GM18508 (cell line): Measurements from ENCODE around the gene BCO2.
"Not testable (repeated sequence)": the region's sequence is repeated elsewhere in the genome, so short reads cannot be mapped to it uniquely, and the experiment has no call there.

Experiments
- ATAC-seq: cut with Tn5 transposase; IDR thresholded peaks from one replicate; pipeline ENCODE4 v1.9.1; 2021; ENCODE audit warnings: moderate number of reproducible peaks; ENCODE audit not compliant: insufficient read depth, unreplicated experiment

BCO2 gene

DNA sequence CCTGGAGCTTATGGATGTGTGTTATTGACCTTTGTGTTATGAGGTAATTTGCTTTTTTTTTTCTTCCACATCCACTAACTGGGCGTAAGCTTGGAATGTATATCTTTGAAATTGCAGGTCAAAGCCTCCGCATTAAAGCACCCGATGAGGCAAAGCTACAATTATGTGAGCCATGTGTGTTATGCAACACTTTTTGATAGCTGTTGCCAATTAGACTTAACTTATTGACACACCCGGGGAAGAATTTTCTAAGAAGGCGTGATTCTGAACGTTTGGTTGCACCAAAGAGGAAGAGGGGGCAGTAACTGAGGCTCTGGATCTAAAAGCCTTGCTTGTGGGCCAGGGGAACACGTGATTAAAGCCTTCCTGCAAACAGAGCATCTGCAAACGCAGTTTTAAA lies 8.8 kb upstream of the BCO2 start:
- ATAC-seq: no peak

DNA sequence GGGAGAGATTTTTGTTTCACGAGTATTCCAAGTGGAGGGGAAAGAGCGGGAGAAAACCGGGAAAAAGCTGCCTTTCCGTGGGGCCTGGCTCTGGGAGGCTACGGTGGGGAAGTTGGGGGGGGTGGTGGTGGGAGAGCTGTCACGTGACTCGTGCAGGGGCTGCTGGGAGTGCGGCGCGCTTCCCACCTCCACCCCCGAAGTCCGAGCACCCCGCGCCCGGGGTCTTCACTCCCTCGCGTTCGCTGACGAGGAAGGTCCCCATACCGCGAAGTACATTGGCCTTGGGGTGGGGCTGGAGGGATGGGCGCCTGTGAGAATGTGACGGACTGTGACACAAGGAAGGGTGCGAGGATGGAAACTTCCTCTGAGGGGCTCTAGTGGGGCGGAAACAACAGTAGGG lies 8.2 kb upstream of the BCO2 start, which contains the start of gene TEX12:
Gene TEX12 (plus strand): TSS at position 228 of the 400 bp plus-strand sequence. CDS start 1,897 bp downstream, outside the sequence.
- ATAC-seq: no peak

DNA sequence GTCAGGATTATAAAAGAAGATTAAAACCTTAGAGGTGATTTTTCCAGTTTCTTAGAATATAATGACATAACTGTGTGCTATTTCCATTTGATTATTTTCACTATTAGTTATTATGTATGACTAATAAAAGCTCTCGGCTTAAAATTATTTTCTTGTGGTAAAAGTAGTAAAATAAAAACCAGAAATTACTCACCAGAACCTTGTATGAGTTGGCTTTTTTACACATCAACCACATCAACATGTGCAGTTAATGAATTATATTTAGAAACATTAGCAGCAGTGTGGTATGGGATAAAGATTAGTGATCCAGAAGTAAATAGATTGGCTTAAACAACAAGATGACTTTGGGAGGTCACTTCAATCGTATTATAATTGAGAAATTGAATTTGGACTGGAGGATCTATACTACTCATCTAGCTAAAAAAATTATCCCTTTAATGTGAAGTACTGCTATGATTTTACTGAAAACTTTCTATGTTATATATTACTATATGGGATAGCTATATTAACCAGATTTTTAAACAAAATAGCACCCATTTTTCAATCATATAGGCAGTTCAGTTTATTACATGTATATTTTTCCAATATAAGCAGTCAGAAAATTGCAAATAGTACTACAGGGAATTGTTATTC lies 2.8 kb upstream of the BCO2 start:
- no peak for ATAC-seq

DNA sequence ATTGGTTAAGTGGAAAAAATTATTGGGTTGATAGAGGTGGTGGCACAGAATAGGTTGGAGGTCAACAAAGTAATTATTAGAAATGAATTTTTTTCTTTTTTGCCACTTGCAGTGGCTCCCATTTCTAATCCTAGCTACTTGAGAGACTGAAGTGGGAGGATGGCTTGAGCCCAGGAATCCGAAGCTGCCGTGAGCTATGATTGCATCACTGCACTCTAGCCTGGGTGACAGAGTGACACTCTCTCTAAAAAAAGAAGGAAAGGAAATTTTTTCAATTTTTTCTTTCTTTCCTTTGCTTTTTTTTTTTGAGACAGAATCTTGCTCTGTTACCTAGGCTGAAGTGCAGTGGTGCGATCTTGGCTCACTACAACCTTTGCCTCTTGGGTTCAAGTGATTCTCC lies 2.2 kb upstream of the BCO2 start:
- ATAC-seq: no peak

DNA sequence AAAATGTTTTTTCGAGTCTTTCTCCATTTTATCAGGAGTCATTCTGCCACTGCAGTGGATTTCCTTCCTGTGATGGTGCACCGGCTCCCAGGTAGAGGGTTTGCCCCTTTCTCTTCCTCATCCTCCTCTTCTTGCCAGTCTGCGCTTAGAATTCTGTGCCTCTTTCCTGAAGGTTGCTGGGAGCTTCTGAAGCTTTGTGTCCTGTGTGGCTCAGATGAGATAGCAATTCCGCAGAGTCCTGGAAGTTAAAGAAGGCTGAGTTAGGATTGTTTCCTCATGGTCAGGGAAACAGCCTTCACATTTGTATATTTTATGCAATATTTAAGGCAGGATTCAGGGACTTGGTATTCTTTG lies 264 bp downstream of the BCO2 start:
- ATAC-seq: no peak

DNA sequence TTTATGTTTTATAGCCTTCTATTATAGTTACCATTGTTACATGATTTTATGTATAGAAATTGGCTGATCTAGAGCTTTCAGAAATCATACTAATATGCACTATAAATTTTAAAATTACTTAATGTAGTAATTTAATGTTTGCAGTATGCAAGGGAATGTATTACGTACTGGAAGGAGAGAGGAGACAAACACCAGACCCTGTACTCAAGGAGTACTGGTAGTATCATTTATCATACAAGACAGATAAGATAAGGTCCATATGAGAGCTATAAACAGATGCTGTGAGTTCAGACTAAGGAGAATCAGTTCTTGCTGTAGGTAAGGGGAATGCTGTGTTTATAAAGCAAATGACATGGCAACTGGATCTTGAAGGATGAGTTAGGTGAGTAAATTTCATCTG lies 765 bp downstream of the BCO2 start:
- no peak for ATAC-seq

DNA sequence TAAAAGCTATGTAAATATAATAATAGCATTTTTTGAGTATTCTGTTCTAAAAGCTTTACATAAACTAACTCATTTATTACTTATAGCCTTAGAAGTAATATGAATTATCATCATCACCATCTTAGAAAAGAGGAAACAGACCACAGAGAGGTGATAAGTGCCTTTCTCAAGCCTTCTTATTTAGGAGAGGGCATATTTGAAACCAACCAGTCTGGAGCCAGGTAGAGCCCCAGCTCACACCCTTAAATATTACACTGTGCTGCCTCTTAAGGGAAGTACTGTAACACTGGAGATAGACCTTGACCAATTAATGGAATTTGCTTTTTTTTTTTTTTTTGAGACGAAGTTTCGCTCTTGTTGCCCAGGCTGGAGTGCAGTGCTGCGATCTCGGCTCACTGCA lies 2.3 kb downstream of the BCO2 start:
- ATAC-seq: no peak

DNA sequence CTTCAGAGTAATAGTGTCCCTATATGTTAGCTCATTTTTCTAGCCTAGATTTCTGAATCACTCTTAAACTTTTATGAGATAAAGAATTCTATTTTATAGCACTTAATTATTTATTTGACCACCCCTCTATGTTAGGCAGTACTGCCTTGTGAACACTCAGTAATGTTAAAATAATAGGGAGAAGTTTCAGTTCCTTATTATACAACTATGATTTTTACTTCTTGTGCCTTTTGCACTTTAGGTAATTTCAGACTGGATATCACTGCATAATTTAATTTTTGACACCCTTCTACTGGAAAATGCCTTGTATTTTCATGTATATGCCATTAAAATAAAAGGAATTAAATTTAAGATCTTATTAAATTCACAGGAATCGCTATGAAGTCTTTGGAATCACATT lies 3.1 kb downstream of the BCO2 start:
- no peak for ATAC-seq

DNA sequence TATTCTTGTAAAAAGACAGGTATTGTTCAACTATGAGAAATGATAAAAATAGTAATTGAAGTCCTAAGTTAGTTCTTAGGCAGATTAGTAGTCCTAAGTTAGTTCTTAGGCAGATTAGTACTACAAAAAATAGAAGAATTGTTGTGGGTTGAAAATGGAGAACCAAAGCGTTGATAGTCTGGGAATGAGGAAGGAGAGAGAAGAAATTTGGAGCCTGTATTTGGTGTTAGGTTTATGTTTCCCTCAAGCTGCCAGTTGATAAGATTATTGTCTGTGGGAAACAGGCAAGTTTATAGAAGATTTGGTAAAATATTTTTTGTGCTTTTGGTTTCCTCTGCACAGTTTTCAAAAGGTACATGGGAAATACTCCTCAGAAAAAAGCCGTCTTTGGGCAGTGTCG lies 3.6 kb downstream of the BCO2 start:
- ATAC-seq: no peak

DNA sequence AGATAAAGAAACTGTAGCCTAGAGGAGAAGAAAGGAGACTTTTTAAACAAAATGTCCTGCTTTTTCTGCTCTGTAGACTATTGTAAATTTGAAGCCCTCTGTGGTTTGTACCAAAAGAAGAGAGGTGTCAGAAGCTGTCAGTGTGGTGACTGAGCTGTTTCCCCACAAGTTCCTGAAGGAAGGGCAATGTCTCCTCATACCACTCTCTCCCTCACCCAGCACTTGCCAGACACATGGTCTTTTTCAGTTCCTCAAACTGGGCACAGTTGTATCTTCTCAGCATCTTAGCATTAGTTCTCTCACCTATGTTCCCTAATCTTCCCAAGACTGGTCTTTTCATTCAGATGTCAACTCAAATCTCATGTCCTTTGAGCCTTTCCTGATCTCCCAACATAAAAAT lies 4.3 kb downstream of the BCO2 start:
- peak; percentile 60 for ATAC-seq

DNA sequence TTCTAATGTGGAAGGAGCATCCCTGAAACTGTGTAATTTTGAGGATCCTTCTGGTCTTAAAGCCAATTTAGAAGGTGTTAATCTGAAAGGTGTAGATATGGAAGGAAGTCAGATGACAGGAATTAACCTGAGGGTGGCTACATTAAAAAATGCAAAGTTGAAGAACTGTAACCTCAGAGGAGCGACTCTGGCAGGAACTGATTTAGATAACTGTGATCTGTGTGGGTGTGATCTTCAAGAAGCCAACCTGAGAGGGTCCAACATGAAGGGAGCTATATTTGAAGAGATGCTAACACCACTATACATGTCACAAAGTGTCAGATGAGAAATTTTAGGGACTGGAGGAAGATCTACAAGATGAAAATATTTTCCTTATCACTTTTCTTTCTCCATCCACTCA lies 7.6 kb downstream of the BCO2 start:
- no peak for ATAC-seq

DNA sequence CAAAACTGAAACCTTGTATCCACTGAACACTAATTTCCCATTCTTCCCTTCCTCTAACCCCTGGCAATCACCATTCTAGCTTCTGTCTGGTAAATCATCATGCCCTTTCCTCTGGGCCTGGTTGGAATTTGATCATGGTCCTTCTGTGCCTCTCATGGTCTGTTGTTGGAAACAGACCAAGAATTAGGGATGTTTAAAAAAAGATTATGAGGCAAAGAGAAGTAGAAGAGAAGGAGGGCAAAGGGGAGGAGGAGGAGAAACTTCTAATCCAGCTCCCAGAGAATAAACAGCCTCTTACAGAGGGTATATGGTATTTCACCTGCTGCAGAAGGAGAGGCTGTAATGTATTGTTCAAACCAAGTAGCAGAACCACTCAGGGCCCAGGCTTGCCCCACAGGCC lies 10.6 kb downstream of the BCO2 start:
- no peak for ATAC-seq

DNA sequence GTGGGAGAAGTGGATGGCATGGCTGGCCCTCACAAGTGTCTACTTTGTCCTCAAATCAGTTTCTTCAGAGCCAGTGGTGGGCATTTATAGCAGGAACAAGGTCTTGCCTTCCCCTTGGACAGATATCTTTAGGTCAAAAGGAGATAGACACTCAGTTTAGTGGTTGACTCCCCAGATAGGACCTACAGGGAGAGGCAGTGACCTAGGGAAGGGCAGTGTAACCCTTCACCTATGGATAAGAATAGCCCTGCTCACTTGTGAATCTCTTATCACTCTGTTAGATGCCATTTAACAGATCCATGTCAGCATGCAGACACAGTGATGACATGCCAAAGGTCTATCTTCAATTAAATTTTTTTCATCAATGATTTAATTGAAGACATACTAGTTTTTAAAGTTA lies 11.0 kb downstream of the BCO2 start:
- no peak for ATAC-seq

DNA sequence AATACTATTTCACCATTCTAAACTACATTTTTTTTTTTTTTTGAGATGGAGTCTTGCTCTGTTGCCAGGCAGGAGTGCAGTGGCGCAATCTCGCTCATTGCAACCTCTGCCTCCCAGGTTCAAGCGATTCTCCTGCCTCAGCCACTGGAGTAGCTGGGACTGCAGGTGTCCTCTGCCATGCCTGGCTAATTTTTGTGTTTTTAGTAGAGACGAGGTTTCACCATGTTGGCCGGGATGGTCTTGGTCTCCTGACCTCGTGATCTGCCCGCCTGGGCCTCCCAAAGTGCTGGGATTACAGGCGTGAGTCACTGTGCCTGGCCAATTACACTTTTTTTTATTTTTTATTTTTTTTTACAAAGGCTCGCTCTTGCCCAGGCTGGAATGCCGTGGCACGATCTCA lies 19.8 kb downstream of the BCO2 start:
- ATAC-seq: not testable (repeated sequence)

DNA sequence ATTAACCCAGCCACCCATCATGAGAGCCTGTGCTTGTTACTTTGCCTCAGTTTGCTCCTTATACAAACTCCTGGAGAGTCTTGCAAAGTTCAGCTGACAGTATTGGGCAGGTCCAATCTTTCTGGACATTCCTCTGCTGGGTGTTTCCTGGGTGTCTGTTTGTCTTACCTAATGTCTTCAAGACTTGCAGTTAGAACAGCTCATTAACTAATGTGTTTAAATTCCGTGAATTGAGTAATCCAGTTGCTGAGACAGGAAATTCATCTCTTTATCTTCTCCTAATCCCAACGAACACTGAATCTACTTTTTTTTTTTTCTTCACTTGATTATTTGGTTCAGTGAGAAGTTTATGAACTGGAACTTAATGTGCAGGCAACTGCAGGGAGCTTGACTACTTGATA lies 20.6 kb downstream of the BCO2 start:
- ATAC-seq: no peak

DNA sequence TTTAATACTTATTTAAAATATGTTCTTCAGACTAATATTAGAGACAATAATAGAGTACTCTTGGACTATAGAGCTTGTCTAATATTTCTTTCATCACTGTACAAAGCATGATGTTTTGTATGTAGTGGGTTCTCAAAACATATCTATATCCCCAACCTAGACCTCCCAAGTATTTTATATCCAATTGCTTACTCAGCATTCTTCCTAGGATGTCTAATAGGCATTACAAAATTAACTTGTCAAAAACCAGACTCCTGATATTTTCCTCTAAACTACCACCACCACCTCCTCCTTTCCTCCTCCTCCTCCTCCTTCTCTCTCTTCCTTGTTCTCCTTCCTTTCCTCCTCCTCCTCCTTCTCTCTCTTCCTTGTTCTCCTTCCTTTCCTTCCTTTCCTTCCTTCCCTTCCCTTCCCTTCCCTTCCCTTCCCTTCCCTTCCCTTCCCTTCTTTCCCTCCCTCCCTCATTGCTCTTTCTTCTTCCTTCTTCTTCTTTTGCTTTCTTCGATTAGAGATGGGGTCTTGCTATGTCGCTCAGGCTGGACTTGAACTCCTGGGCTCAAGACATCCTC lies 21.3 kb downstream of the BCO2 start:
- ATAC-seq: no peak

DNA sequence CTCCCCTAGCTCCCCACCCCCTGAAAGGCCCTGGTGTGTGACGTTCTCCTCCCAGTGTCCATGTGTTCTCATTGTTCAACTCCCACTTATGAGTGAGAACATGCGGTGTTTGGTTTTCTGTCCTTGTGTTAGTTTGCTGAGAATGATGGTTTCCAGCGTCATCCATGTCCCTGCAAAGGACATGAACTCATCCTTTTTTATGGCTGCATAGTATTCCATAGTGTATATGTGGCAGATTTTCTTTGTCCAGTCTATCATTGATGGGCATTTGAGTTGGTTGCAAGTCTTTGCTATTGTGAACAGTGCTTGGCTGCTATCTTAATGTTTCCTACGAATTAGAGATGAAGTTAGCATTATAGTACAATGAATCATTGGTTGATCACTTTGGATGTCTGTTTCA lies 23.8 kb downstream of the BCO2 start:
- not testable (repeated sequence) for ATAC-seq

DNA sequence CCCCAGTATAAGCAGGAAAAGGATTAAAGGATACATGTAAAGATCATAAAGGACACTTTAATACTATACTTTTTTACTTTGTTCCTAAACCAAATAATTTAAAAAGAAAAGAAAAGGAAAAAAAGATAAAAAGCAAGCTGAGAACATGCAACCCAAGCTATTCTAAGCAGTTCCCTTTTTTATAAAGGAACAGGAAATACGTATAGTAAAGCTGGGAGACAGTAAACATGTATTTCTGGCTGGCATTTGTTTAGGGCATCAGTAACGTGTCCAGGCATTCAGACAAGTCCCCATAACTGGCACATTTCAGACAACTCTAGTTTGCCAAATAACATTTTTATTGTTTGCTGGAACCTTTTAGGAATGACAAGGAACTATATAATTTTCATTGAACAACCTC lies 24.9 kb downstream of the BCO2 start:
- ATAC-seq: no peak

DNA sequence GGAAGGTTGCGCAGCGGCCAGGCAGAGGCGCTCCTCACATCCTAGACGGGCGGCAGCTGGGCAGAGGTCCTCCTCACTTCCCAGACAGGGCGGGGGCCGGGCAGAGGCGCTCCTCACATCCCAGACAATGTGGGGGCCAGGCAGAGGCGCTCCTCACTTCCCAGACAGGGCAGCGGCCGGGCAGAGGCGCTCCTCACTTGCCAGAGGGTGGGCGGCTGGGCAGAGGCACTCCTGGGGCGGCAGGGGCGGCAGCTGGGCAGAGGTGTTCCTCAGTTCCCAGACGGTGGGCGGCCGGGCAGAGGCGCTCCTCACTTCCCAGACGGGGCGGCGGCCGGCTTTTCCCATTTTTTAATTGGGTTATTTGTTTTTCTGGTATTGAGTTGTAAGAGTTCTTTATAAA lies 30.8 kb downstream of the BCO2 start:
- ATAC-seq: no peak

DNA sequence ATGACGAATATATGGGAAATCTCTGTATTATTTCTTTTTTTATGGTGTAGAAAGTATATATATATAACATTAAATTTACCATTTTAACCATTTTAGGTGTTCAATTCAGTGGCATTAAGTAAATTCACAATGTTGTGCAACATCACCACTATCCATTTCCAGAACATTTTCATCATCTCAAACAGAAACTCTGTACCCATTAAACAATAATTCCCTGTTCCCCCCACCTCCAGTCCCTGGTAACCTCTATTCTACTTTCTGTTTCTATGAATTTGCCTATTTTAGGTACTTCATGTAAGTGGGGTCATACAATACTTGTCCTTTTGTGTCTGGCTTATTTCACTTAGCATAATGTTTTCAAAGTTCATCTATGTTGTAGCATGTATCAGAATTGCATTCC lies 35.6 kb downstream of the BCO2 start:
- no peak for ATAC-seq

DNA sequence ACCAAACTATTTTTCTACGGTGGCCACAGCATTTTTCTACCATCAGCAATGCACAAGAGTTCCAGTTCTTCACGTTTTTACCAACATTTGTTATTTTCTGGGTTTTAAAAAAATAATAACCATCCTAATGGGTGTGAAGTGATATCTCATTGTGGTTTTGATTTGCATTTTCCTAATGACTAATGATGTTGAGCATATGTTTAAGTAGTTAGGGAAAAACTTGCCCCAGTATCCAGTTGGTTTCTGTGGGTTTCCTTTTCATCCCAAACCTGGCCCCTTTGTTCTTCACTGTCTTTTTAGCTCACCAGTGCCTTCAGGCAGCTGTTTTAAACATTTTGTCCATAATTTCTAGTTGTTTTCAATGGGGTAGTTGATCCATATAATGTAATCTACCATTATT lies 36.2 kb downstream of the BCO2 start:
- no peak for ATAC-seq

DNA sequence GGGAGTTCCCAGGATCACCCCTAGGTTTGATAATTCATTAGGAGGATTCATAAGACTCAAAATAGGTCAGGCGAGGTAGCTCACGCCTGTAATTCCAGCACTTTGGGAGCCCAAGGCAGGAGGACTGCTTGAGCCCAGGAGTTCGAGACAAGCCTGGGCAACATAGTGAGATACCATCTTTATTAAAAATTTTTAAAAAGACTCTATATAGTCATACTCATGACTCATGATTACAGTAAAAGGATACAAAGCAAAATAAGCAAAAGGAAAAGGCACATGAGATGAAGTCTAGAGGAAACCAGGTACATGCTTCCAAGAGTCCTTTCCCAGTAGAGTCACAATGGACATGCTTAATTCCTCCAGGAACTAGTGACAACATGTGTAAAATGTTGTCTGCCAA lies 37.0 kb downstream of the BCO2 start:
- ATAC-seq: no peak

DNA sequence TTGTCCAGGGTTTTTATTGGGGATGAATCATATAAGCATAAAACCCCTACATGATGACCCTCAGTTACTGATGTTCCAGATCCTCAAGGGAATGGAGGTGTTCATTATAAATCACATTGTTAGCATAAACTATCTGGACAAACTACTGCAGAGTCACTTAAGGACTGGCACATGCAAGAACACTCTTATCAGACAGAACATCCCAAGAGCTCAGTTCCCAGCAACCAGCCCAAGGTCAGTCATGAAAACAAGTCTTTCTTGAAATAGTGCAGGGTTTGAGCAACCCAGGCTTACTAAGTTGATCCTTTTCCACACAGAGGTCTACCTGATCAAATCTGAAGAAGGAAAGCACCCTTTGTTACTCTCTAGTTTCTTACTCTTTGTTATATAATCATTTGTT lies 37.4 kb downstream of the BCO2 start:
- ATAC-seq: no peak
